ENCODE data around the gene ANXA6.
A peak's percentile ranks its signal among the peaks of the same experiment; 100 is the strongest.
"Not testable (repeated sequence)": the region's sequence is repeated elsewhere in the genome, so short reads cannot be mapped to it uniquely, and the experiment has no call there.

Gene ANXA6

DNA sequence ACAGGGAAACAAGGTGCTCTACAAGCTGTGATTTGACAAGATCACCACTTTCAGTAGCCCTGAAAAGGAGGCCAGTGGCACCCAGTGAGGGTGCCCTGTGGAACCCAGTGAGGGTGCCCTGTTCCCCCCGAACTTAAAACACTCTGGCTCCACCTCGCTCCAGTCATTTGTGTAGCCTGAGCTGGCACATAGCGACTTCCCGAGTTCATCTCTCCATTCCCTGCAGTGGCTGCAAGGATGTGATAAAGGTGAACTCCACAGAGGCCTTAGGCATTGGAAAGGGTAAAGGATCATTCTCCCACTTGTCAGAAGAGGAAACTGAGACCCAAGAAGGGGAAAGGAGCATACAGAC, 21.9 kb upstream of the ANXA6 start:
- no peak for DNase-seq

DNA sequence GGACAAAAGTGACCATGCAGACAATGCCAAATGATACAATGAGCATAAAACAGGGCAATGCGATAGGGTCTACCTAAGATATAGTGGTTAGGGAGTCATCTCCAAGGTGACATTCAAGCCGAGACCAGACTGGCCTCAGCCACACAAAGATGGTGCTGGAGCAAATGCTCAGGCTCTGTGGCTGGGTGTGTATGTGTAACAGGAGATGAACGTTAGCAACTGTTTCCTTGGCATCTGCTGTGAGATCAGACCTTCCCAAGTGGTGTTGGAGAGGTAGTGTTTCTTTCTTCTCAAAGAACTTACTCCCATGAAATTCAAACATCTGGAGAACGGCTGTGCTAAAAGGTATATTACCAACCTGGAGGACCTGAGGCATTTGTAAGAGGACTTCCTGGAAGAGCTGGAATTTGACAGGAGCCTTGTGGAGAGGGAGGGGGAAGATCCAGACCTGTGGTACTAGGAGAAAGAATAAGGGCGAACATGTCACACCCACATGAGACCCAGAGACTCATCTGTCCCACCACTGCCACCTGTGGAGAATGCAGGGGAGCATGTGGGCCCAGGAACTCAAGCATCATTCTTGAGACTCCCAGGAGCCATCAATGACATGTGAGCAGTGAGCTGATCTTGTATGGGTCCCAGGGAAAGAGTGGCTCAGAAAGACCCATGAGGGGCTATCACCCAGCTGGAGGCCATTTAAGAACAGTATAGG, 21.4 kb upstream of the ANXA6 start:
- DNase-seq, result no peak

DNA sequence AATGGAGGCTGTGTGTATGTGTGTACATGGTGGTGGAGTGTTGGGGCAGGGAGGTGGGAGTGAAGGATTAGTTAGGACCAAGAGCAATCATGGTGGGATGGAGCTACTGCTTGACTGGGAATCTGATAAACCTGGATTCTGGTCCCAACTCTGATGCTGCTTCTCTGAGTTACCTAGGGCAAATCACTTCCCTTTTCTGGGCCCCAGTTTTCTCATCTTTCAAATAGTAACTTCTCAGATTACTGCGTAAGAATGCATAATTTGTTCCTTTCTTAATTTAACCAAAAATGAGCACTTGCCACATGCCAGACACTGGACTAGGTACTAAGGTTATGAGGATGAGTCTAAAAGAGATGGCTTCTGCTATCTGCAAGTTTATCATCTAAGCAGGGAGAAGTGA, 20.8 kb upstream of the ANXA6 start:
- DNase-seq, result no peak

DNA sequence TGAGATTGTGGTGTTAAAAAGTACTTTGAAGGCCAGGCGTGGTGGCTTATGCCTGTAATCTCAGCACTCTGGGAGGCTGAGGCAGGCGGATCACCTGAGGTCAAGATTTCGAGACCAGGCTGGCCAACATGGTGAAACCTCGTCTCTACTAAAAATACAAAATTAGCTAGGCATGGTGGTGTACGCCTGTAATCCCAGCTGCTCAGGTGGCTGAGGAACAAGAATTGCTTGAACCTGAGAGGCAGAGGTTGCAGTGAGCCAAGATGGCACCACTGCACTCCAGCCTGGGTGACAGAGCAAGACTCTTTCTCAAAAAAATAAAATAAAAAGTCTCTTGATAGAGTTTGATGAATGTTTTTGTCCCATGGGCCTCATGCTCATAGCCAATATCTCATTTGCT, 18.7 kb upstream of the ANXA6 start:
- DNase-seq, result not testable (repeated sequence)

DNA sequence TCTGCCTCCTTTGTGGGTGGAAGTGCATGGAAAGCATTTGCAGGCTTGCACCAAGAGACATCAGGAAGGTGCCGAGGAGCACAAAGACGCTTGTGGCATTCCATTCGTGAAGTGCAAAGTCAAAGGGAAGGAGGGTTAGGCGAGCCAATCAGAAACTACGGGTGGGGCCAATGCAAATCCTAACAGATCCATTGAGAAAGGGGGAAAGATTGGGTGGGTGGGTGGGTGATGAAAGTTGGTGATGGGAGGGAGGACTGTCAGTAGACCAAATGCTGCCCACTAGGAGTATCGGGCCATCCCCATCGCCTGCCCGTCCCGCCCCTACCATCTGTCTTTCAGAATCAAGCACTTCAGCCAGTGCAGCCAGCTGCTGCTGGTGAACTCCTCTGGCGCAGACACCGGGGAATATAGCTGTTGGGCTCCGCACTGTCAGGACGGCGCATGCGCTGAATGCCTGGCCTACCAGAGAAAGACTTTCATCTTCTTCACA, 17.1 kb upstream of the ANXA6 start:
- no peak for DNase-seq

DNA sequence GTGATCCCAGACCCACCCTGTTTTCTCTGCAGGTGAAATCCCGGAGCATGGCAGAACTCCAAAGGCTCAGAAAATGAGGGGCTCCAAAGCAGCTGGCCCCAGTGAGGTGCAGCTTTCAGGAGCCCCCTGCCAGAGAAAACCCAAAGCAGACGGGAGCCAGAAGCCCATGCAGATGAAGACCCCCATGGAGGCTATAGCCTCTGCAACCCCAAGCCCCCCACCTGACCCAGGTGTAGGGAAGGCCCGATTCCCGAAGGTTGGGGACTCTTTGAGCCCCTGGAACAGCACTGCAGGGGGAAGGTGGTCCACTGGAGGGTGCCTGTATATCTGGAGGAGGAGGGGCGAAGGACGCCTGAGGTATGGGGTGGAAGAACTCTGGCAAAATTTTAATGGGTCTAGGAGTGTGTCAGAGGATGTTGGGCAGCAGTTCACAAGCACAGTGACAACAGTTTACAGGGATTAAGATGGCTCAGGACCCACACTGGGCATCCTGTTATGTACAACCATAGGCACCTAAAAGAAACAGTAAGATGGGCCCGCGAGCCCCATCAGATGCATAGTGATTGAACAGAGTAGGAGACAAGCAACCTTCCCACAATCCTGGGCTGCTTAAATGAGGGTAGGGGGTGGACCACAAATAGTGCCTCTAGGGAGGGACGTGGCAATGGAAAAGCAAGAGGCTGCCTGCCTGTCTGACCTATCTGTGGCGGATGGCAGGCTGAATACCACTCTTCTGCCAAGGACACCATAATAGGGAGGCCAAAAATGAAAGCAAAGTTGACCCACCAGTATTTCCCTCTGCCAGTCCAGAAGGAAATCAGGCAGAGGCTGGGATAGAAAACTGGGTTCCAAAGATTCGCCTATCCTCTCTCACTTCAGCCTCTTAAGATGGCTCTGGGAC, 16.4 kb upstream of the ANXA6 start:
- no peak for DNase-seq

DNA sequence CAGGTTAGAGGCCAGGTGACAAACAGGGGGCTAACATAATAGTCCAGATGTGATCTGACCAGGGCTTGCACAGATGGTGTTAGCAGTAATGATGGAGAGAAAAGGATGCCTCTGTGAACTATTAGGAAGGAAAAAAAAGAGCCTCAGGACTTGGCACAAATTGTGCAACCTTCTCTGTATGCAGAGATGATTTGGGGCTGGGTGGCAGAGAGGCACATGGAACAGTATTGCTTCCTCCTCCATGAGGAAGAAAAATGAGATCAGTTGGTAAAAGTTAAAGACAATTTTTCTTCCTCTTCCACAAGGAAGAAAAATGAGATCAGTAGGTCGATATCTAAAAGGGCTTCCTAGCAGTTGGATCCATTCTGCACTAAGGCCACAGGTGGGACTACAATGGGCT, 13.9 kb upstream of the ANXA6 start:
- DNase-seq, result no peak

DNA sequence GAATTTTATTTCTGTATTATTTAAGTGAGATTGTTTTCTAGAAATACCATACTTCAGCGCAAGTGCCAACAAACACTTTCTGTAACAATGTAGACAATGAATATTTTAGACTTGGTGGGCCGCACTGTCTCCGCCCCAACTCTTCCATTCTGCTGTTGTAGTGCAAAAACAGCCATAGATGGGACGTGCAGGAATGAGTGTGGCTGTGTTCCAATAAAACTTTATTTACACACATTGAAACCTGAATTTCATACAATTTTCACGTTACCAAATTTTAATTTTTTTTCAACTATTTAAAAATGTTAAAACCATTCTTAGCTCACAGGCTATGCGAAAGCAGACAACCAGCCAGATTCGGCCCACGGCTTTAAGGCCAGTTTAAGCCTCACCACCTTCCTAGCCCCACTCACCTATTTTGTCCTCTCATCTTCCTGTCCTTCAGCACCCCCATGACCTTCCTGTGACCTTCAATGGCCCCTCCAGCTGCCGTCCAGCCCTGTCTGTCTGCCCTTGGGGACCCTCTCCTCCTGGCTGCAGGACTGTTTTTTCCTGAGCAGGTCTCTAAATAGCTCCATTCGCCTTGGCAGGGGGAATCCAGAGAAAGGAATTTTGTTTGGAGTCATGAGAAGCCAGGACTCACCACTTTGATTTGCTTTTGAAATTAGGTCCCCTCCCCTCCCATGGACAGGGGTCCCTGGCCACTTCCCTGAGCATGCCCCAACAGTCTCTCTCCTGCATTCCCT, 11.2 kb upstream of the ANXA6 start:
- no peak for DNase-seq

DNA sequence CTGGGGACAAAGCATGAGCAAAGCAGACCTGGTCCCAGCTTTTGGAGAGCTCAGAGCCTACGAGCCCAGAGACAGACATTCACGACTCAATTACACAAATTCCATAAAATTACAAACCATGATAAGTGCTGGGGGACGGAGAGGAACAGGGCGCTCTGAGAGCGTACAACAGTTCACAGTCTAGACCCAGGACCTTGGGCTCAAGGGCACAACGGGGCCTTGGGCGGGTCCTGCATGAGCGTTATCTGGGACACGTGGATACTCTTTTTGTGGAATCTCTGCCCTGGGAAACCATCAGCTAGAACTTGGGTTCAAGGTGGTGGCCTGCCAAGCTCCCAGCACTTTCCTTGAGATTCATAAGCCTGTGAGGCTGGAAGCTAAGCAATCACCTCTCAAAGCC, 9.4 kb upstream of the ANXA6 start:
- no peak for DNase-seq

DNA sequence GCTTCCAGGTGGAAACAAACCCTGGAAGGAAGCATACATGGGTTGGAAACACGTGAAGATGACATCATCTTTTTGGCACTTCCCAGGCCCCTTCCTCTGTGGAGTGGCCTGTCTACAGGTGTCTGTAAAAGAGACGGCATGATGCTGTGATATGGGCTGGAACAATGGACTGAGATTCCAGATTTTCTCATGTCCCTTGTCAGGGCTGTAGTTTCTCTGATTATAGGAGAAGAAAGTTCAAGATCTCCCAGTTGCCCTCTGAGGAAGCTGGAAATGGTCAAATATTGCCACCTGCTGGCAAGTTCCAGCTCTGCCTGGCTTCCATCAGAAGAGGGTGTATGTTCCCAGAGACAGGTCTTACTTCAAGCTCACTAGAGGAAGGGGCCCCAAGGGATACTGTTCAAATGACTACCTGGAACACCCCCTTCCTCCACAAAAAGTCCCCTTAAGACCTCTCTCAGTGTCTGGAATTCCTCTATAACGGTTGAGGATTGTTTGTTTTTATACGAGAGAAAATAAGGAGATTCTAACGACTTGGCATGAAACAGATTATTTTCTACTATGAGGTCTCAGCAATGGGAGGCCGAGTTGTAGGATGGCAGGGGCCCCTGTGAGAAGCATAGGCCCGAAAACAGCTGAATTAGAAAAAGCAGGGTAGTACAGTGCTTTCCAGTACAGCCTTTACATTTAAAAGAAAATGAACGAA, 7.3 kb upstream of the ANXA6 start:
- DNase-seq, result no peak

DNA sequence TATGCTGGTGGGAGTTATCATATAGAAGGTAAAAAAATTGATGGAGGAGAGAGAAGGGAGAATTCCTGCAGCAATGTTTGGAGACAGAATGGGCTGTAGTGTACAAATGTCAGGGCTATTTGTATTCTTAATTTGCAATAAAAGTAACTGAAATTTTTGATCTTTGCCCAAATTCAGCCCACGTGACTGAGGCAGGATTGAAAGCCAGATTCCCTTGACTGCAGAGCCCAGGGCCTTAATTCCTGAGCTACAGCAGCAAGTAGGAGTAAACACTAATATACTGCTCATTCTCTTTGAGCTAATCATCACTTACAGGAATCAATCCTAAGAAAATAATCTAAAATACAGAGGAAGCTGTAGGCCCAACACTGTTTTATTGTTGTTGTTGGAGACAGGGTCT, 5.2 kb upstream of the ANXA6 start:
- DNase-seq, result no peak

DNA sequence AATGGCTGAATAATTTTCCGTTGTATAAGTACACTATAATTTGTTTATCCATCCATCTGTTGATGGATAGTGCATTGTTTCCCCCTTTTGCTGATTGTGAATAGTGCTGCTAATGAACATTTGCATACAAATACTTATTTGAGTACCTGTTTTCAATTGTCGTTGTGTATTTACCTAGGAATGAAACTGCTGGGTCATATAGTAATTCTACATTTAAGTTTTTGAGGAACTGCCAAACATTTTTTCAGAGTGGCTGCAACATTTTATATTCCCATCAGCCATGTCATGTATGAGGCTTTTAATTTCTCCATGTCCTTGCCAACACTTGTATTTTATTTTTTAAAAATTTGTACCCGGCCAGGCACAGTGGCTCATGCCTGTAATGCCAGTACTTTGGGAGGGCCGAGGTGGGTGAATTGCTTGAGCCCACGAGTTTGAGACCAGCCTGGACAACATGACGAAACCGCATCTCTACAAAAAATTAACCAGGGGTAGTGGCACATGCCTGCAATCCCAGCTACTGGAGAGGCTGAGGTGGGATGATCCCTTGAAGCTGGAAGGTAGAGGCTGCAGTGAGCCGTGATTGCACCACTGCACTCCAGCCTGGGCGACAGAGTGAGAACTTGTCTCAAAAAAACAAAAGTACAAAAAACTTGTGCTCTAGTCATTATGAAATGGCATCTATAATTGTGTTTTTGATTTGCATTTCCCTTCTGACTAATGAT, 2.2 kb upstream of the ANXA6 start:
- DNase-seq, result no peak

DNA sequence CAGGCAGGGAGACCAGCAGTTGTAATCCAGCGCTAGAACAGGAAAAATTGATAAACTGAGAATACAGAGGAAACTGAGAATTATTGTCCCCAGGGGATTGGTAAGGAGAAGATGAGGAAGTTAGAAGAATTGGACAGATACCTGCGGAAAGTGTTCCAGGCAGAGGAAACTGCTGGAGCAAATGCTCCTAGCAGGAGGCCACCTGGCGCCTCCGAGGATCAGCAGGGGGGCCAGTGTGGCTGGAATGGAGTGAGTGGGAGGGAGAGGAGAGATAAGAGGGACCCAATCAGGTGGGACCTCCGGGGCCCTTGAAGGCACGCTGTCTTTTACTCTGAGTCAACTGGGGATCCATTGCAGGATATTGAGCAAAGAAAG, 695 bp upstream of the ANXA6 start:
- DNase-seq, result no peak

DNA sequence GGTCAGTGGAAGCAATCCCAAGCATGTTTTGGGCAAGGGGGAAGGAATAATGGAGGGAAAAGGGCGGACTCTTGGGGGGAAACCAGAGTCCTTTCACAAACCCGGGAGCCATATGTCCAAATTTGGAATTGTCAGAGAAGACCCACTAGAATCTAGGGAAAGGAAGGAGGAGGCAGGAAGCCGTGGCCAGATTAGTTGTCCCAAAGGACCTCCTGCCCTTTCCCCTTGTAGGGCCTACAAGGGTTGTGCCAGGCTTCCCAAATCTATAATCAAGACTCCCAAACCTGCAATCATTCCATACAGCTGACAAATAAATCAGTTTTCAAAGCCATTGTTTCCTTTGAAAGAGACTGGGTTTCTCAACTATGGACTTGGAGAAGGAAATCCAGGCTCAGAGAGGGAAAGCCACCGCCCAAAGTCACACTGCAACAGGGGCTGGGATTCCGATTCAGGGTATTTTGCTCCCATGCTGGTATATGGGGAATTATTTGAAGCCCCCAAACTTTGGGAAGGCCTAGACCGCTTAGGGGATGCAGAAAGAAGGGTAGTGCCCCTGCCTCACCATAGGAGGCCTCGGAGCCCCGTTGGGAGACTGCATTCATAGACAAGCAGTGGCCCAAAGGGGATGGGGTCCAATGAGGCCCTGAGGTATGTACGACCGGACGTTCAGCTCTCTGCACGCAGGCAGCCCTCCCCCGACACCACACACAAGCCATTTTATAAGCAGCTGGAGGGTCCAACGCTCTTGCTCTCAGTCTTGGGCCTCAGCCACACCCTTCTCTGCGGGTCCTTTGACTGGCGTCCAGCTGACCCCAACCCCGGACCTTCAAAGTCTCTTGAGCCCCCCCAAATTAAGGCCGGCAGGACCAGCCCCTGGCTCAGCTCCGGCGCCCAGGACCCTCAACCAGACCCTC, 815 bp downstream of the ANXA6 start:
- no peak for DNase-seq

DNA sequence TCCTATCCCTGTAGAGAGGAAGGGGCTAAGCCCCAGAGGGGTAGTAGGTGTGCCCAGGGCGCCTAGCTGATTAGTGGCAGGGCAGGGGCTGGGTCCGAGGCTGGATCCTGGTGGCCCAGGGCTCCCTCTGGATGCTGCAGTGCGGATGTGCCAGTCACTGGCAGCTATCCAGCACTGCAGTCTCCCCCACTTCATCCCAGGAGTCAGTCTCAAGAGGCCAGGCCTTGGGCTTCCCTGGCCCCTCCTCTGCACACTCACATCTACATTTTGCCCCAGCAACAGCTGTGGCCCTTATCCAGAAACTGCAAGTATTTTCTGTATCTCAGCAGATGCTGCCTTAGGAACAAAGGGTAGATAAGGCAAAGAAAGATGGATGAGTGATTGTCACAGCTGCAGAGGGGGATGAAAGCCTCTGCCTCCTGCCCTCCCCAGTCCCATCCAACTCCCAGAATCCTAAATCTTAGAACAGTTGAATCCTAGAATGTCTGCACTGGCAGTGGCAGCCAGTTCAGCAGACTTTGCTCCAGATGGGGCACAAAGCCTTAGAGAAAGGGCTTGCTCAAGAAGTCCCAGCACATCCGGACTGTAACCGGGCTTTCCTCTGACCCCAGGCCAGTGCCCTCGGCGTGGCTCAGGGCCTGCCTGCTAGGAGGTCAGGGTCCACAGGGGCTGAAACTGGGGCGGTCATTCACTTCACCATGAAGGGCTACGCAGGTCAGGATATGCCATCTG, 1.6 kb downstream of the ANXA6 start:
- DNase-seq, result no peak

DNA sequence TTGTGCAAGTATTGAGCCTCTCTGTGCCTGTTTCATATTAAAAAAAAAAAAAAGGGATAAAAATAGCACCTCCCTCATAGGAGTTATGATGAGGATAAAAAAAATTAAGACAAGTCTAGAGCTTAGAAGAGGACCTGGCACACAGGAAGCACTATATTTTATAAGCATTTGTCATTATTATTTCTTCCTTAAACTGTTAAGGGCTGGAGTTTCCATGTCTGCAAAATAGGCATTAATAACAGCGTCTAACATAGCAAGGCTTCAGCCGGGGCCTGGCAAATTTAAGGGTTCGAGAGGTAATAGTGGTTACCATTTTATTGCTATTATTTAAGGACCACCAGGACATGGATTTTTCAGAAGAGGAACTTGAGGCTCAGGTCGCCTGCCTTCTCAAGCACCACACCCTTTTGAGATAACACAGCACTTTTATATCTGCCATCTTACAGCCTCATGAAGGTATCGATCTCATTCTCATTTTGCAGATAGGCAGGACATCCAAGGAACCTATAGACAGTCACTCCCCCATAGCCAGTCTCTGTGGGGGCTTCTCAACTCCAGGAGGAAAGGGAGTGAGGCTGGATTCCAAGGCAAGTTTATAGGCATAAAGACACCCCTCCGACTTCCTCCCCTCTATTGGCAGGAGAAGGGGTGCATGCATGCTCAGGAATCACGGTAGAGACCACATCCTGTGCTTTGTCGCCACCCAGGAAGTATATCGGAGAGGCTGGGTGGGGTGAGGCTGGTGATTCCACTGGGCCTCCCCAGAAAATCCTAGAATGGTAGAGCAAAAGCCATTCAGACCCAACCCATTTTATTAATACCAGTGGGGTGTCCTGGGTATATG, 2.4 kb downstream of the ANXA6 start:
- DNase-seq, result no peak

DNA sequence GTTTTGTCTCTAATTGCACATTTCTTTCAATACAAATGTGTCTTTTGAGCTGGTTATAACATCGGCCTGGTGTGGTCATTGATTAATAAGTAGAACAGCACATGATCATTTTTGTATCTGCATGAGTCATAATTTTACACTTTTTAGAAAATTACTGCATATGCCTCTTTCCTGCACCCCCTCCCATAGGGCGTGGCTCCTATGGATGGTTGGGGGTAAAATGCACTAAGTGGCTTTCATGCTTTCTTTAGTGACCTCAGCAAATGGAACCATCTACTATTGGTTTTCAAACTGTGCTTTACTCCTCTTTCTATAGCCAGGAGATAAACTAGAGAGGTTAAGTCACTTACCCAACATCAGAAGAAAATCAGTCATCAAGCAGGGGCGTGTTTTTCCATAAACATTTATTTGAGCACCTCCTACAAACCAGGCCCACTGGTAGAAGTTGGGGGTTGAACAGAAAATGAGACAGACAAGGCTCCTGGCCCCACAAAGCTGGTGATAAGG, 3.8 kb downstream of the ANXA6 start:
- DNase-seq, result no peak

DNA sequence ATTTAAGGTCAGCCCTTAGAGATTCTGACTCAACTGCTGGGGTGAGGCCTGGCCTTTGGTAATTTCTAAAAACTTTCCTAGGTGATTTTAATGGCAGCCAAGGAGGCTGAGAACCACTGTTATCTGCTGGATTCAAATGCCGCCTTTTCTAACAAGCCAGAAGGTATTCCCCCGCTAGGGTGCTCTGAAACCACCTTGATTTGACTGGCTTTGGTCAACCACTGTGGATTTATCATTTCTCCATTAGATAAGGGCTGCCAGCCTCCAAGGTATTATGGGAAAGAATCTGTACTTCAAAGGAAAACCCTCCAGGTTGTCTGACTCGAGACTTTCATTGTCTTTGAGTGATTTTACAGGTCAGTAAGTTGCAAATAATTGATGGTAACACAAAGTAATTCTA, 4.3 kb downstream of the ANXA6 start:
- no peak for DNase-seq

DNA sequence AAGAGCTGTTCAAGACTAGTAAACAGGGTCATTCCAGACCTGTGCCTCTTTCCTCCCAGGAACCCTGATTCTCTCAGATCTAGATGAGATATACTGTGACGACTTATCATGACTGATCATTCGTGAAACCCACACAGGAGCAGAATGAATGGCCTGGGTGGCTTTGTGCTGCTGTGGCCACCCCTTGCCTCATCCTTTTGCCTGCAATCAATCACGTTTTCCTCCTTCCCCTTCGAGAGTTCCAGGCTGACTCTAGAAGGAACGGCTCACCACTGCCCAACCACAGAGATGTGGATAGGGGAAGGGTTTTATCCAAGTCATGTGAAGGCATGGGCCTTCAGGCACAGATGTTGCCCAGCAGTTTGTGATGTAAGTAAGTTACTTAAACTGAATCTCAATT, 5.8 kb downstream of the ANXA6 start:
- DNase-seq, result peak; percentile 87

All from SIG-M5 (cell line).